HEK293 (cell line): ENCODE results near the gene EGFR.

Source experiments
- CTCF ChIA-PET: fragments of 350-600 bp; formaldehyde crosslinking; extraction: SDS; loops from one replicate; lab custom pipeline; 2021; ENCODE audit warnings: antibody characterized with exemption; lab: Yijun Ruan, JAX
- POLR2A ChIA-PET: fragments of 300-600 bp; formaldehyde crosslinking; extraction: SDS; loops from one replicate; lab custom pipeline; 2020; ENCODE audit warnings: antibody characterized with exemption, inconsistent platforms; lab: Yijun Ruan, JAX
- H3K27ac ChIP-seq: fragments of 200-500 bp; sonication (Bioruptor generic); 2 replicates; pipeline ENCODE4 v1.5.1; 2014; ENCODE audit warnings: low read depth, low read length, control low read depth, inconsistent platforms; ENCODE audit errors: extremely low read depth
- H3K36me3 ChIP-seq, 2 experiments: fragments of 200-500 bp in 1 of 2; sonication (Bioruptor generic) in 1 of 2; 1 replicate in 1 of 2; 2 replicates in 1 of 2; pipeline ENCODE4 v1.5.1; 2014 to 2017; ENCODE audit warnings: inconsistent platforms in 2 of 2, low read length in 2 of 2; ENCODE audit not compliant: control insufficient read depth in 2 of 2, insufficient read depth in 1 of 2
- H3K4me1 ChIP-seq: fragments of 200-500 bp; sonication (Bioruptor generic); 2 replicates; pipeline ENCODE4 v1.5.1; 2014; ENCODE audit warnings: mild to moderate bottlenecking, low read length, inconsistent platforms; ENCODE audit not compliant: control insufficient read depth, insufficient read depth
- H3K4me3 ChIP-seq: 2 replicates; pipeline ENCODE4 v1.5.1; 2011; ENCODE audit warnings: low read depth, mild to moderate bottlenecking, control low read depth, low read length, moderate library complexity
- H3K9me3 ChIP-seq: fragments of 200-500 bp; sonication (Bioruptor generic); 2 replicates; pipeline ENCODE4 v1.5.1; 2014; ENCODE audit warnings: low read depth, low read length, inconsistent platforms; ENCODE audit not compliant: control insufficient read depth, insufficient read depth
- BCL11A ChIP-seq: fragments of 450-650 bp; formaldehyde crosslinking; IDR thresholded peaks from 2 replicates; pipeline ENCODE4 v1.5.1; 2016; ENCODE audit warnings: low read depth, missing biosample characterization, missing genetic modification characterization
- BCL6B ChIP-seq: fragments of 450-650 bp; formaldehyde crosslinking; IDR thresholded peaks from 2 replicates; pipeline ENCODE4 v1.5.1; 2017; ENCODE audit warnings: missing biosample characterization, missing genetic modification characterization
- FEZF1 ChIP-seq: fragments of 450-650 bp; formaldehyde crosslinking; IDR thresholded peaks from 2 replicates; pipeline ENCODE4 v1.5.1; 2016; ENCODE audit warnings: missing biosample characterization, missing genetic modification characterization
- HOXA7 ChIP-seq: sonication (generic); formaldehyde crosslinking; IDR thresholded peaks from 2 replicates; pipeline ENCODE4 v1.8.1; 2022; ENCODE audit warnings: missing genetic modification reagents, borderline replicate concordance
- IKZF3 ChIP-seq: fragments of 450-650 bp; IDR thresholded peaks from 2 replicates; pipeline ENCODE4 v1.5.0; 2018; ENCODE audit warnings: missing biosample characterization, mild to moderate bottlenecking, missing genetic modification characterization, moderate library complexity
- KLF7 ChIP-seq: fragments of 450-650 bp; formaldehyde crosslinking; IDR thresholded peaks from 2 replicates; pipeline ENCODE4 v1.5.1; 2016; ENCODE audit warnings: missing biosample characterization, missing genetic modification characterization, borderline replicate concordance
- MZF1 ChIP-seq: fragments of 450-650 bp; formaldehyde crosslinking; IDR thresholded peaks from 2 replicates; pipeline ENCODE4 v1.5.1; 2017; ENCODE audit warnings: missing biosample characterization, missing genetic modification characterization, borderline replicate concordance
- OVOL3 ChIP-seq: fragments of 450-650 bp; formaldehyde crosslinking; IDR thresholded peaks from 2 replicates; pipeline ENCODE4 v1.5.1; 2016; ENCODE audit warnings: missing biosample characterization, missing genetic modification characterization
- SCRT1 ChIP-seq: fragments of 450-650 bp; formaldehyde crosslinking; IDR thresholded peaks from 2 replicates; pipeline ENCODE4 v1.5.1; 2016; ENCODE audit warnings: missing biosample characterization, missing genetic modification characterization, borderline replicate concordance
- SCRT2 ChIP-seq: fragments of 450-650 bp; formaldehyde crosslinking; IDR thresholded peaks from 2 replicates; pipeline ENCODE4 v1.5.1; 2016; ENCODE audit warnings: missing biosample characterization, missing genetic modification characterization
- TCF7L2 ChIP-seq: IDR thresholded peaks from 2 replicates; pipeline ENCODE4 v1.6.1; 2011; ENCODE audit warnings: low read depth, mild to moderate bottlenecking, inconsistent platforms, low read length, moderate library complexity, borderline replicate concordance
- TRIM28 ChIP-seq: IDR thresholded peaks from 2 replicates; pipeline ENCODE4 v1.6.1; 2011; ENCODE audit warnings: low read length, control low read depth, borderline replicate concordance
- ZFP41 ChIP-seq: fragments of 450-650 bp; formaldehyde crosslinking; IDR thresholded peaks from 2 replicates; pipeline ENCODE4 v1.5.1; 2016; ENCODE audit warnings: missing biosample characterization, missing genetic modification characterization, borderline replicate concordance
- ZNF121 ChIP-seq: fragments of 450-650 bp; formaldehyde crosslinking; IDR thresholded peaks from 2 replicates; pipeline ENCODE4 v1.5.1; 2016; ENCODE audit warnings: missing biosample characterization, missing genetic modification characterization
- ZNF138 ChIP-seq: fragments of 450-650 bp; formaldehyde crosslinking; IDR thresholded peaks from 2 replicates; pipeline ENCODE4 v1.5.1; 2016; ENCODE audit warnings: missing biosample characterization, missing genetic modification characterization, borderline replicate concordance
- ZNF146 ChIP-seq: fragments of 450-650 bp; formaldehyde crosslinking; IDR thresholded peaks from 2 replicates; pipeline ENCODE4 v1.5.1; 2016; ENCODE audit warnings: missing biosample characterization, missing genetic modification characterization
- ZNF174 ChIP-seq: fragments of 450-650 bp; formaldehyde crosslinking; IDR thresholded peaks from 2 replicates; pipeline ENCODE4 v1.5.0; 2017; ENCODE audit warnings: missing biosample characterization, mild to moderate bottlenecking, missing genetic modification characterization
- ZNF223 ChIP-seq: fragments of 450-650 bp; formaldehyde crosslinking; IDR thresholded peaks from 2 replicates; pipeline ENCODE4 v1.5.1; 2016; ENCODE audit warnings: missing biosample characterization, missing genetic modification characterization
- ZNF292 ChIP-seq: fragments of 450-650 bp; formaldehyde crosslinking; IDR thresholded peaks from 2 replicates; pipeline ENCODE4 v1.5.1; 2016; ENCODE audit warnings: low read depth, missing biosample characterization, missing genetic modification characterization, borderline replicate concordance
- ZNF362 ChIP-seq: fragments of 450-650 bp; formaldehyde crosslinking; IDR thresholded peaks from 2 replicates; pipeline ENCODE4 v1.5.1; 2016; ENCODE audit warnings: missing biosample characterization, missing genetic modification characterization
- ZNF404 ChIP-seq: fragments of 450-650 bp; formaldehyde crosslinking; IDR thresholded peaks from 2 replicates; pipeline ENCODE4 v1.5.1; 2017; ENCODE audit warnings: missing biosample characterization, missing genetic modification characterization
- ZNF423 ChIP-seq: fragments of 450-650 bp; formaldehyde crosslinking; IDR thresholded peaks from 2 replicates; pipeline ENCODE4 v1.5.1; 2016; ENCODE audit warnings: missing biosample characterization, missing genetic modification characterization
- ZNF48 ChIP-seq: fragments of 450-650 bp; formaldehyde crosslinking; IDR thresholded peaks from 2 replicates; pipeline ENCODE4 v1.5.1; 2016; ENCODE audit warnings: missing biosample characterization, missing genetic modification characterization
- ZNF501 ChIP-seq: fragments of 450-650 bp; formaldehyde crosslinking; IDR thresholded peaks from 2 replicates; pipeline ENCODE4 v1.5.1; 2016; ENCODE audit warnings: missing biosample characterization, missing genetic modification characterization
- ZNF521 ChIP-seq: fragments of 450-650 bp; formaldehyde crosslinking; IDR thresholded peaks from 2 replicates; pipeline ENCODE4 v1.5.1; 2017; ENCODE audit warnings: missing biosample characterization, mild to moderate bottlenecking, missing genetic modification characterization
- ZNF544 ChIP-seq: fragments of 450-650 bp; formaldehyde crosslinking; IDR thresholded peaks from 2 replicates; pipeline ENCODE4 v1.5.0; 2017; ENCODE audit warnings: missing biosample characterization, missing genetic modification characterization
- ZNF561 ChIP-seq: fragments of 450-650 bp; IDR thresholded peaks from 2 replicates; pipeline ENCODE4 v1.5.1; 2018; ENCODE audit warnings: missing biosample characterization, missing genetic modification characterization, borderline replicate concordance
- ZNF596 ChIP-seq: fragments of 450-650 bp; IDR thresholded peaks from 2 replicates; pipeline ENCODE4 v1.5.0; 2018; ENCODE audit warnings: missing biosample characterization, mild to moderate bottlenecking, missing genetic modification characterization, moderate library complexity
- ZNF600 ChIP-seq: fragments of 450-650 bp; formaldehyde crosslinking; IDR thresholded peaks from 2 replicates; pipeline ENCODE4 v1.5.1; 2016; ENCODE audit warnings: missing biosample characterization, missing genetic modification characterization
- ZNF660 ChIP-seq: fragments of 450-650 bp; IDR thresholded peaks from 2 replicates; pipeline ENCODE4 v1.5.1; 2018; ENCODE audit warnings: missing biosample characterization, mild to moderate bottlenecking, missing genetic modification characterization
- ZNF791 ChIP-seq: fragments of 450-650 bp; formaldehyde crosslinking; IDR thresholded peaks from 2 replicates; pipeline ENCODE4 v1.5.1; 2016; ENCODE audit warnings: missing biosample characterization, missing genetic modification characterization
- ZNF837 ChIP-seq: fragments of 450-650 bp; formaldehyde crosslinking; IDR thresholded peaks from 2 replicates; pipeline ENCODE4 v1.5.1; 2016; ENCODE audit warnings: missing biosample characterization, missing genetic modification characterization
- ZNF843 ChIP-seq: fragments of 450-650 bp; formaldehyde crosslinking; IDR thresholded peaks from 2 replicates; pipeline ENCODE4 v1.5.1; 2016; ENCODE audit warnings: missing biosample characterization, missing genetic modification characterization
- ZSCAN16 ChIP-seq: fragments of 450-650 bp; formaldehyde crosslinking; IDR thresholded peaks from 2 replicates; pipeline ENCODE4 v1.5.1; 2016; ENCODE audit warnings: missing biosample characterization, missing genetic modification characterization
- ZSCAN30 ChIP-seq: fragments of 450-650 bp; IDR thresholded peaks from 2 replicates; pipeline ENCODE4 v1.5.1; 2018; ENCODE audit warnings: missing biosample characterization, mild to moderate bottlenecking, missing genetic modification characterization, moderate library complexity
- ZSCAN4 ChIP-seq: fragments of 450-650 bp; formaldehyde crosslinking; IDR thresholded peaks from 2 replicates; pipeline ENCODE4 v1.5.1; 2017; ENCODE audit warnings: missing biosample characterization, missing genetic modification characterization

The EGFR gene

GRCh38 chr7:55030314-55030713 is 11.5 kb downstream of the EGFR start:
- no peaks in the 10 kb centered on the region for H3K36me3 ChIP-seq
- POLR2A ChIA-PET = no interaction called here
- CTCF ChIA-PET = no interaction called here

GRCh38 chr7:55031075-55031474 is 12.3 kb downstream of the EGFR start:
- H3K4me1 ChIP-seq = peaks cover 5% of the 10 kb centered on the region; the same call in 1 of the 2 replicates
- CTCF ChIA-PET = no interaction called here

More at GRCh38 chr7:55030314-55030713, 11.5 kb downstream of the EGFR start:
- H3K4me1 ChIP-seq = peaks cover 5% of the 10 kb centered on the region; the same call in 1 of the 2 replicates
- no peak overlapping the region for H3K27ac ChIP-seq
- H3K9me3 ChIP-seq = no peaks in the 10 kb centered on the region
- no peak for TF ChIP-seq ZNF521 (tag by site-specific recombination)
- no peak for TF ChIP-seq ZSCAN16 (tag by site-specific recombination)
- TF ChIP-seq ZNF362 (tag by site-specific recombination) = no peak
- no peak for TF ChIP-seq ZNF660
- TF ChIP-seq ZNF501 (tag by site-specific recombination) = no peak
- TF ChIP-seq MZF1 = no peak
- no peak for TF ChIP-seq ZNF596 (tag by site-specific recombination)
- TF ChIP-seq ZNF174 (tag by site-specific recombination) = no peak
- TF ChIP-seq ZNF292 (tag by site-specific recombination) = no peak
- TF ChIP-seq TCF7L2 = no peak
- TF ChIP-seq ZNF600 (tag by site-specific recombination) = no peak
- TF ChIP-seq ZNF544 (tag by site-specific recombination) = no peak
- TF ChIP-seq ZNF48 (tag by site-specific recombination) = no peak
- no peak overlapping the region for H3K4me3 ChIP-seq

GRCh38 chr7:55032069-55032699 is 13.4 kb downstream of the EGFR start:
- Histone ChIP-seq H3K9me3 (no peaks in the 10 kb centered on the region), H3K4me1 (peaks cover 5% of the 10 kb centered on the region; the same call in 1 of the 2 replicates), H3K36me3 (no peaks in the 10 kb centered on the region), H3K27ac (no peak overlapping the region), H3K4me3 (no peak overlapping the region)
- ChIA-PET POLR2A (no interaction called here), CTCF (no interaction called here)
- TF ChIP-seq ZNF791 (tag by site-specific recombination) = no peak
- no peak for TF ChIP-seq ZNF121 (tag by site-specific recombination)
- TF ChIP-seq FEZF1 (tag by site-specific recombination) = no peak
- no peak for TF ChIP-seq BCL6B (tag by site-specific recombination)
- no peak for TF ChIP-seq IKZF3 (tag by site-specific recombination)
- no peak for TF ChIP-seq ZNF561 (tag by site-specific recombination)
- TF ChIP-seq ZNF837 (tag by site-specific recombination) = no peak
- no peak for TF ChIP-seq ZSCAN30 (tag by site-specific recombination)
- TF ChIP-seq TRIM28 = no peak
- no peak for TF ChIP-seq ZNF146 (tag by site-specific recombination)

More at GRCh38 chr7:55031075-55031474, 12.3 kb downstream of the EGFR start:
- H3K27ac ChIP-seq = no peak overlapping the region
- no peak overlapping the region for H3K4me3 ChIP-seq
- TF ChIP-seq ZNF596 (tag by site-specific recombination) (no peak), ZNF423 (tag by site-specific recombination) (no peak), SCRT1 (no peak), ZNF223 (tag by site-specific recombination) (no peak), SCRT2 (no peak), ZNF843 (tag by site-specific recombination) (no peak), HOXA7 (CRISPR knock-in tag) (no peak), BCL11A (tag by site-specific recombination) (no peak), ZFP41 (no peak), ZNF600 (tag by site-specific recombination) (no peak), OVOL3 (no peak), ZNF404 (tag by site-specific recombination) (no peak), KLF7 (tag by site-specific recombination) (no peak), ZNF138 (tag by site-specific recombination) (no peak), ZSCAN4 (tag by site-specific recombination) (no peak)
- H3K36me3 ChIP-seq = no peaks in the 10 kb centered on the region
- H3K9me3 ChIP-seq = no peaks in the 10 kb centered on the region
- POLR2A ChIA-PET = no interaction called here
